H1 (cell line): ENCODE results near the gene SSU72.
"Not testable (repeated sequence)": the region's sequence is repeated elsewhere in the genome, so short reads cannot be mapped to it uniquely, and the experiment has no call there.

Experiments used
- EZH2 ChIP-seq: fragments of 200-600 bp; sonication (generic); IDR thresholded peaks from 2 replicates; pipeline ENCODE4 v1.7.1; 2012; ENCODE audit warnings: low read depth, mild to moderate bottlenecking, moderate library complexity, low read length, inconsistent platforms; ENCODE audit not compliant: severe bottlenecking
- TF ChIP-seq, protein P1 (sequence below), 3 experiments: IDR thresholded peaks; 1 replicate in 2 of 3; 2 replicates in 1 of 3; pipeline versions ENCODE4 v1.5.1 to v1.6.1; 2011; ENCODE audit warnings: low read length in 3 of 3, mild to moderate bottlenecking in 3 of 3, inconsistent platforms in 2 of 3, low read depth in 1 of 3, moderate library complexity in 1 of 3; ENCODE audit not compliant: insufficient read depth in 1 of 3; ENCODE audit errors: control extremely low read depth in 1 of 3

DNA sequence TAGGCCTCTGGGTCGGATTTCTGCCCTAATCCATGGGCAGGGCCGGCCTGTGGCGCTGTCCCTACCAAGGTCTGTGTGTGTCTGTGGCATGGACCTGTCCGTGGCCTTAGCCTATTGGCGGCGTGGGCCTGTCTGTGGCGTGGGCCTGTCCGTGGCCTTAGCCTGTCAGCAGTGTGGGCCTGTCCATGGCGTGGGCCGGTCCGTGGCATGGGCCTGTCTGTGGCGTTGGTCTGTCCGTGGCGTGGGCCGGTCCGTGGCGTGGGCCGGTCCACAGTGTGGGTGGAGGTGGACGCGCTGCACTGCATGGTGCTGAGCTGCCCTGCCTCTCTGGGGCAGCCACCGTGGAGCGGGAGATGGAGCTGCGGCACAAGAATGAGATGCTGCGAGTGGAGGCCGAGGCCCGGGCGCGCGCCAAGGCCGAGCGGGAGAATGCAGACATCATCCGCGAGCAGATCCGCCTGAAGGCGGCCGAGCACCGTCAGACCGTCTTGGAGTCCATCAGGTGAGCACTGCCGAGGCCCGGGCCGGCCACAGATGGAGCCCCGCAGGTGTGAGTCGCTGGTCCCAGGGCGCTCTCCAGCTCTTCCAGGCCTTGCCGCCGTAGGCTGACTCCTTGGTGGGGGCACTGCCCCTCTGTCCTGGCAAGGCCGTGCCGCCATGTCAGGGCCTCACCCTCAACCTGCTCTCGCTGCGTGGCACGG is 54.7 kb downstream of the SSU72 start:
- not testable (repeated sequence) for TF ChIP-seq EZH2
- TF ChIP-seq, protein P1, sequence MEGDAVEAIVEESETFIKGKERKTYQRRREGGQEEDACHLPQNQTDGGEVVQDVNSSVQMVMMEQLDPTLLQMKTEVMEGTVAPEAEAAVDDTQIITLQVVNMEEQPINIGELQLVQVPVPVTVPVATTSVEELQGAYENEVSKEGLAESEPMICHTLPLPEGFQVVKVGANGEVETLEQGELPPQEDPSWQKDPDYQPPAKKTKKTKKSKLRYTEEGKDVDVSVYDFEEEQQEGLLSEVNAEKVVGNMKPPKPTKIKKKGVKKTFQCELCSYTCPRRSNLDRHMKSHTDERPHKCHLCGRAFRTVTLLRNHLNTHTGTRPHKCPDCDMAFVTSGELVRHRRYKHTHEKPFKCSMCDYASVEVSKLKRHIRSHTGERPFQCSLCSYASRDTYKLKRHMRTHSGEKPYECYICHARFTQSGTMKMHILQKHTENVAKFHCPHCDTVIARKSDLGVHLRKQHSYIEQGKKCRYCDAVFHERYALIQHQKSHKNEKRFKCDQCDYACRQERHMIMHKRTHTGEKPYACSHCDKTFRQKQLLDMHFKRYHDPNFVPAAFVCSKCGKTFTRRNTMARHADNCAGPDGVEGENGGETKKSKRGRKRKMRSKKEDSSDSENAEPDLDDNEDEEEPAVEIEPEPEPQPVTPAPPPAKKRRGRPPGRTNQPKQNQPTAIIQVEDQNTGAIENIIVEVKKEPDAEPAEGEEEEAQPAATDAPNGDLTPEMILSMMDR (IDR thresholded peaks at IDR 0.05; ENCODE audit: control extremely low read depth in 1 of 3, insufficient read depth in 1 of 3, low read depth in 1 of 3, low read length in 3 of 3): not testable (repeated sequence)
